GM23338 (cell line): ENCODE measurements around the gene SEMA4A. TPM values are rescaled to one million over a fixed set of nuclear protein-coding genes. Genes with fewer than 3 reads are reported as not detected.

Experiments
- ATAC-seq: fragments of 200-7000 bp; cut with Tn5 transposase; 3 replicates; pipeline ENCODE4 v1.9.1; 2020
- DNase-seq: peaks from one replicate; pipeline ENCODE4 v3.0.0-alpha.2; 2015; ENCODE audit warnings: low spot score
- H2AFZ ChIP-seq: fragments of 200-600 bp; sonication (generic); 2 replicates; pipeline ENCODE4 v1.8.0; 2016; ENCODE audit warnings: antibody characterized with exemption, mild to moderate bottlenecking, moderate library complexity
- H3F3A ChIP-seq: fragments of 200-600 bp; sonication (generic); replicated peaks from 2 replicates; pipeline ENCODE4 v1.8.0; 2017; ENCODE audit warnings: antibody characterized with exemption, mixed run types, low read depth
- H3K27ac ChIP-seq: fragments of 200-600 bp; sonication (generic); 2 replicates; pipeline ENCODE4 v1.6.1; 2016; ENCODE audit warnings: low read depth
- H3K27me3 ChIP-seq: fragments of 200-600 bp; sonication (generic); 2 replicates; pipeline ENCODE4 v1.8.0; 2016; ENCODE audit warnings: mild to moderate bottlenecking, mixed run types, moderate library complexity; ENCODE audit not compliant: insufficient read depth
- H3K36me3 ChIP-seq: fragments of 200-600 bp; sonication (generic); 2 replicates; pipeline ENCODE4 v1.8.0; 2016; ENCODE audit warnings: mild to moderate bottlenecking; ENCODE audit not compliant: insufficient read depth
- H3K4me1 ChIP-seq: fragments of 200-600 bp; sonication (generic); 2 replicates; pipeline ENCODE4 v1.8.0; 2016; ENCODE audit warnings: mild to moderate bottlenecking, moderate library complexity; ENCODE audit not compliant: insufficient read depth
- H3K4me2 ChIP-seq: fragments of 200-600 bp; sonication (generic); 2 replicates; pipeline ENCODE4 v1.7.1; 2017; ENCODE audit warnings: mixed run types
- H3K4me3 ChIP-seq: fragments of 200-600 bp; sonication (generic); 2 replicates; pipeline ENCODE4 v1.6.1; 2016; ENCODE audit warnings: mixed run types
- H3K79me2 ChIP-seq: fragments of 200-600 bp; sonication (generic); replicated peaks from 2 replicates; pipeline ENCODE4 v1.8.0; 2017; ENCODE audit warnings: mild to moderate bottlenecking; ENCODE audit not compliant: insufficient read depth
- H3K9me2 ChIP-seq: fragments of 200-600 bp; sonication (generic); 2 replicates; pipeline ENCODE4 v1.8.0; 2017; ENCODE audit not compliant: insufficient read depth
- H4K20me1 ChIP-seq: fragments of 200-600 bp; sonication (generic); replicated peaks from 2 replicates; pipeline ENCODE4 v1.8.0; 2017; ENCODE audit warnings: mild to moderate bottlenecking; ENCODE audit not compliant: insufficient read depth
- H3K27ac Mint-ChIP-seq: 2 replicates; pipeline ENCODE4 v1.8.0; 2020; ENCODE audit warnings: inconsistent platforms, mild to moderate bottlenecking, moderate library complexity, mixed read lengths
- H3K27me3 Mint-ChIP-seq: 3 replicates; pipeline ENCODE4 v1.8.0; 2022; ENCODE audit warnings: low read depth, mild to moderate bottlenecking, moderate library complexity, mixed read lengths, inconsistent platforms; ENCODE audit not compliant: insufficient read depth, poor library complexity
- H3K36me3 Mint-ChIP-seq: 3 replicates; pipeline ENCODE4 v1.8.0; 2021; ENCODE audit warnings: low read depth, mild to moderate bottlenecking, inconsistent platforms, moderate library complexity, mixed read lengths
- H3K4me1 Mint-ChIP-seq: 3 replicates; pipeline ENCODE4 v1.8.0; 2020; ENCODE audit warnings: mild to moderate bottlenecking, inconsistent platforms, mixed read lengths
- H3K4me3 Mint-ChIP-seq: 3 replicates; pipeline ENCODE4 v1.8.0; 2021; ENCODE audit warnings: moderate library complexity, mild to moderate bottlenecking, inconsistent platforms, mixed read lengths
- H3K9me3 Mint-ChIP-seq: 3 replicates; pipeline ENCODE4 v1.8.0; 2020; ENCODE audit warnings: moderate library complexity, mild to moderate bottlenecking, inconsistent platforms, mixed read lengths
- CREB1 ChIP-seq: fragments of 250-450 bp; sonication (Bioruptor Pico); IDR thresholded peaks from 2 replicates; pipeline ENCODE4 v1.5.0; 2020; ENCODE audit warnings: low read depth, mild to moderate bottlenecking, moderate library complexity
- CTCF ChIP-seq, 2 experiments: fragments of 200-600 bp in 1 of 2; sonication (generic) in 1 of 2; conservative IDR thresholded peaks; 2 replicates each; pipeline versions ENCODE4 v1.5.1 to v1.6.1; 2016 to 2017; ENCODE audit warnings: antibody characterized with exemption in 2 of 2, low read depth in 2 of 2, mild to moderate bottlenecking in 2 of 2, moderate library complexity in 1 of 2
- ETS1 ChIP-seq: IDR thresholded peaks from 2 replicates; pipeline ENCODE4 v1.6.1; 2016; ENCODE audit warnings: antibody characterized with exemption
- EZH2 ChIP-seq: fragments of 200-600 bp; sonication (generic); IDR thresholded peaks from one replicate; pipeline ENCODE4 v1.8.0; 2017; ENCODE audit warnings: antibody characterized with exemption, mild to moderate bottlenecking, low read depth; ENCODE audit not compliant: unreplicated experiment
- EZH2phosphoT487 ChIP-seq: fragments of 200-600 bp; sonication (generic); IDR thresholded peaks from one replicate; pipeline ENCODE4 v1.8.1; 2018; ENCODE audit warnings: antibody characterized with exemption; ENCODE audit not compliant: unreplicated experiment
- JUNB ChIP-seq: IDR thresholded peaks from one replicate; pipeline ENCODE4 v1.6.1; 2016; ENCODE audit warnings: antibody characterized with exemption; ENCODE audit not compliant: unreplicated experiment
- NANOG ChIP-seq: IDR thresholded peaks from 2 replicates; pipeline ENCODE4 v1.6.1; 2016; ENCODE audit warnings: antibody characterized with exemption, borderline replicate concordance
- POLR2AphosphoS5 ChIP-seq: IDR thresholded peaks from 2 replicates; pipeline ENCODE4 v1.6.1; 2016; ENCODE audit warnings: antibody characterized with exemption, low read depth
- STAT1 ChIP-seq: IDR thresholded peaks from one replicate; pipeline ENCODE4 v1.6.1; 2016; ENCODE audit warnings: antibody characterized with exemption; ENCODE audit not compliant: unreplicated experiment
- ZNF114 ChIP-seq: fragments of 250-450 bp; sonication (Bioruptor Pico); IDR thresholded peaks from 2 replicates; pipeline ENCODE4 v1.5.0; 2020; ENCODE audit warnings: mild to moderate bottlenecking, moderate library complexity
- ZNF462 ChIP-seq: fragments of 250-450 bp; sonication (Bioruptor Pico); IDR thresholded peaks from 2 replicates; pipeline ENCODE4 v1.5.0; 2020; ENCODE audit warnings: mild to moderate bottlenecking, moderate library complexity
- polyA plus RNA-seq: library from polyadenylated mRNA; unstranded; fragments of >200 nt; fragmentation: Nextera tagmentation; extraction: Ambion mirVana; gene quantifications from 2 replicates; pipeline ENCODE4 v1.2.1, GENCODE V29; 2016
- total RNA-seq: library from RNA; depleted of rRNA; stranded (reverse); fragments of >200 nt; shearing (Covaris generic); gene quantifications from 2 replicates; pipeline ENCODE4 v1.2.3, GENCODE V29; 2014

SEMA4A gene
- total and polyA plus RNA-seq, 2 experiments from 2014 or later, result 5.5 to 20.2 TPM

- Mint-ChIP-seq H3K4me1 (peaks cover 80% of the 10 kb centered on the region), H3K36me3 (no peaks in the 10 kb centered on the region), H3K9me3 (no peaks in the 10 kb centered on the region), H3K4me3 (peak overlapping the region; percentile 60), H3K27me3 (peaks cover 22% of the 10 kb centered on the region), H3K27ac (no peak overlapping the region)
- Histone ChIP-seq H2AFZ (0 out of 2 replicates have a peak overlapping the region, but pooled peaks have one; percentile 69), H3K9me2 (no peaks in the 10 kb centered on the region), H3K4me1 (peaks cover 72% of the 10 kb centered on the region), H3K4me2 (peak overlapping the region; percentile 82), H3K36me3 (no peaks in the 10 kb centered on the region), H4K20me1 (no peaks in the 10 kb centered on the region), H3K27ac (peak overlapping the region; percentile 63; the same call in 1 of the 2 replicates), H3K4me3 (peak overlapping the region; percentile 50), H3K27me3 (no peaks in the 10 kb centered on the region), H3F3A (peaks cover 4% of the 10 kb centered on the region), H3K79me2 (no peaks in the 10 kb centered on the region)
- DNase-seq, result peak; percentile 36
- TF ChIP-seq POLR2AphosphoS5 (no peak), ZNF114 (CRISPR knock-in tag) (no peak), ETS1 (no peak), JUNB (no peak), CREB1 (CRISPR knock-in tag) (no peak), NANOG (no peak), CTCF (conservative IDR thresholded peaks at IDR 0.05; ENCODE audit: low read depth in 2 of 2) (no peak), STAT1 (no peak), ZNF462 (CRISPR knock-in tag) (no peak), EZH2 (no peak), EZH2phosphoT487 (no peak)
- peak; percentile 1; the same call in 2 of the 3 replicates for ATAC-seq
Measured at GRCh38 chr1:156150333-156151011, 2.9 kb upstream of the SEMA4A start.
